CD4-positive, alpha-beta T cell treated with Interferon gamma for 1 hour (primary cell): ENCODE data around the gene CACNA1B.
"Not testable (repeated sequence)": the region's sequence is repeated elsewhere in the genome, so short reads cannot be mapped to it uniquely, and the experiment has no call there.

Experiments used
- DNase-seq: peaks from one replicate; pipeline ENCODE4 v3.0.0-alpha.2; 2020

Gene CACNA1B

DNA sequence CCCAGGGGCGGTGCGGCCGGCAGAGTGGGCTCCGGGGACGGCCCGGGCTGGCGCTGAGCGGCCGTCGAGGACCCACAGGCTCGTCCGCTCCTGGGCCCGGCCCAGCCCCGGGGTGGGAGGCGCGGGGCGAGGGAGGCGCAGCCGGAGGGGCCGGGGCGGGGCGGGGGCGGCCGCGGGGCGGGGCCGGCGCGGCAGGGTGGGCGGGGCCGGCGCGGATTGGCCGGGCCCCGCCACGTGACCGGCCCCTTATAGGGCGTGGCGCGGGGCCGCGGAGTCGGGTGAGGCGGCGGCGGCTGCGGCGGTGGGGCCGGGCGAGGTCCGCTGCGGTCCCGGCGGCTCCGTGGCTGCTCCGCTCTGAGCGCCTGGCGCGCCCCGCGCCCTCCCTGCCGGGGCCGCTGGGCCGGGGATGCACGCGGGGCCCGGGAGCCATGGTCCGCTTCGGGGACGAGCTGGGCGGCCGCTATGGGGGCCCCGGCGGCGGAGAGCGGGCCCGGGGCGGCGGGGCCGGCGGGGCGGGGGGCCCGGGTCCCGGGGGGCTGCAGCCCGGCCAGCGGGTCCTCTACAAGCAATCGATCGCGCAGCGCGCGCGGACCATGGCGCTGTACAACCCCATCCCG lies at the start of gene CACNA1B:
TSS of gene CACNA1B (plus strand) at position 277 of the 617 bp plus-strand sequence. CDS start at position 429, 152 bp downstream.
- DNase-seq: not testable (repeated sequence)

DNA sequence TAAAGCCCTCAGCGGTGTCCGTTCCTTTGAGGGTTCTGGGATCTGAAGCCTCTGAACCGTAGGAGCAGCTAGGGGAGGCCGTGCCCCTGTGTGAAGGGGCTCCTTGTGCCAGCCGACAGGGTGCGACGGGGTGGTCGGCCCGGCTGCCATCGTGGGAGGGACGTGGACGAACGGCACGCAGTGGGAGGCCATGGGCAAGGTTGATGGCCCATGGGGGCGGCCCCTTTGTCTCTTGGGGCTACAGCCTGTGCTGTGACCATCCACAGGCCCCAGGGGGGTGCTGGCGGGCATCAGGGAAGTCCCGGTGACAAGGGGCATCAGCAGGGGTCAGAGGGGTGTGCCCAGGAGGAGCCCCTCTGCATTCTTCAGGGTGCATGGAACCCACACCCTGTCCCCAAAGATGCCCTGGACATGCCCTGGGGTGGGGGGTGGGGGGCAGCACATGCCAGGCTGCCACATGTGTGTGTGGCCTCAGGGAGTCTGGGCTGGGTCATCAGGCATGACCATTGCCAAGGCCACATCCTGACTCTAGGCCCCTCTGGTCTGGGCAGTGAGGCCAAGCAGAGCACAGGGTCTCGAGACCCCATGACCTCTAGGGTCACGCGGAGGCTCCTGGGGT lies 49.6 kb upstream of the CACNA1B start:
- DNase-seq: no peak

DNA sequence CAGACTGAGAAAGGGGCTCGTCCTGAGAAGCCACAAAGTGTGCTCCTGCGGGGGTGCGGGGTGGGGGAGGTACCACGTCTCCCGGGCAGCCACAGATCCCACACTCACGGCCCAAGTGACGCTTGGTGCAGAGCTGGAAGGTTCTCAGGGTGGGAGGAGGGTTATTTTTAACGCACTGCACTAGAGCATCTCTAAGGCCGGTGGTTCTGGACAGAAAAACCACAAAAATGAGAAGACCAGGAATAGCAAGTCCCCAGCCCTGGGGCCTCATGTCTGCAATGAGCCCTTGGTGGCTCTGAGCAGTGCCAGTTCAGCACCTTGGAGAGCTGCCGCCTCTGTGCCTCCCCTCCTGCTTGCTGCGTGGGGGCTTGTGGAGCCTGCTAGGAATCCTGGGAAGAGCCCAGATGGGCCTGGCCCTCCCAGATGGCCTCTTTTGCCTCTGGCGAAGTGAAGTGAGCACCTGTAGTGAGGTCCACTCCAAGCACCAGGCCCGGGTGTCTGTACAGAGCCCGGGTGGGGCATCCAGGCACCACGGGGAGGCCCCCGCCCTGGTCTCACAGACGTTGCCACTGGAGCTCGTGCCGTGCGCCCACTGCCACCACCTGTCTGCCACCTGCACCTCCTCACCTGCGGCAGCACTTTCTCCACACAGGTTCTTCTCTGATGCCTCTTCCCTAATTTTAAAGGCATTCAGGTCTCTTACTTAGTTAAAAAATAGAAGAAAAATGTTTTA lies 48.9 kb upstream of the CACNA1B start:
- no peak for DNase-seq

DNA sequence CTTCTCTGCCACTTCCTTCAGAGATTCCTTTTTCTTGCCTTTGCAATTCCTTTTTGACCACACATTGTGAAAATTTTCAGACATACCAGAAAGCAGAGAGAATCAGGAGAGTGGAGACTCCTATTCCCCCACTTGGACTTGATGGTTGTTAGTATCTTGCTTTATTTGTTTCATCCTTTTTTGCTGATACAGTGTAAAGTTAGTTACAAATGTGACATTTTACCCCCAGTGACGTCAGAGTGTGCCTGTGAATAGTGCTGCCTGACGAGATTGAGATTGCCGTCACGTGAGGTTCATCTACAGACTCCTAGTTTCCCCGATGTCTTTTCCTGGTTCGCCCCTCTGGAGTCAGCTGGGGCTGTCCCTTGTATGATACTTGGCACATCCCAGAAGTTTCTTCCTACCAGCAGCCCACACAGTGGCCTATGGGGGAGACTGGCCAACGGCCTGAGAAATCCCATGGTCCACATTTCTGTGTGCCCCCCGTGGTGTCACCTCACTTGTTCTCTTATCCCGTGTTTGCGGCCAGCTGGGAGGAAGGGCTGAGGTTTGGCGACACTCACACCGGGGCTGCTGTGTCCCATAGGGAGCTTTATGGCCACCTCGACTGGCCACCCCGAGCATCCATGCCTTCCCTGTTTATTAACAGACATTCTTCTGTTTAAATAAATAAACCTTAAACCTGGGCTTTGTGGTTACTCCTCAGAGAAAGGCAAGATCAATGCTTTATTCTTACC lies 48.2 kb upstream of the CACNA1B start:
- DNase-seq: no peak

DNA sequence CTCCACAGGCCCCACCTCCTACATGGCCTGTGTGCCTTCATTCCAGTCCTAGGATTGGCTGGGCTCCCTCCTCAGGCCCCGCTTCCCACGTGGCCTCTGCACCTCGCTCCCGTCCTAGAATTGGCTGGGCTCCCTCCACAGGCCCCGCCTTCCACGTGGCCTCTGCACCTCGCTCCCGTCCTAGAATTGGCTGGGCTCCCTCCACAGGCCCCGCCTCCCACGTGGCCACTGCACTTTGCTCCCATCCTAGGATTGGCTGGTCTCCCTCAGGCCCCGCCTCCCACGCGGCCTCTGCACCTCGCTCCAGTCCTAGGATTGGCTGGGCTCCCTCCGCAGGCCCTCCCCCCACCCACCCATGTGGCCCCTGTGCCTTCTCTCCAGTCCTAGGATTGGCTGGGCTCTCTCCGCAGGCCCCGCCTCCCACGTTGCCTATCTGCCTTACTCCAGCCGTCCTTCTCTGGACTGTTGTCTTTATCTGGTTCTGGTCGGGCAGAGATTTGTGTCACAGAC lies 45.3 kb upstream of the CACNA1B start:
- DNase-seq: no peak

DNA sequence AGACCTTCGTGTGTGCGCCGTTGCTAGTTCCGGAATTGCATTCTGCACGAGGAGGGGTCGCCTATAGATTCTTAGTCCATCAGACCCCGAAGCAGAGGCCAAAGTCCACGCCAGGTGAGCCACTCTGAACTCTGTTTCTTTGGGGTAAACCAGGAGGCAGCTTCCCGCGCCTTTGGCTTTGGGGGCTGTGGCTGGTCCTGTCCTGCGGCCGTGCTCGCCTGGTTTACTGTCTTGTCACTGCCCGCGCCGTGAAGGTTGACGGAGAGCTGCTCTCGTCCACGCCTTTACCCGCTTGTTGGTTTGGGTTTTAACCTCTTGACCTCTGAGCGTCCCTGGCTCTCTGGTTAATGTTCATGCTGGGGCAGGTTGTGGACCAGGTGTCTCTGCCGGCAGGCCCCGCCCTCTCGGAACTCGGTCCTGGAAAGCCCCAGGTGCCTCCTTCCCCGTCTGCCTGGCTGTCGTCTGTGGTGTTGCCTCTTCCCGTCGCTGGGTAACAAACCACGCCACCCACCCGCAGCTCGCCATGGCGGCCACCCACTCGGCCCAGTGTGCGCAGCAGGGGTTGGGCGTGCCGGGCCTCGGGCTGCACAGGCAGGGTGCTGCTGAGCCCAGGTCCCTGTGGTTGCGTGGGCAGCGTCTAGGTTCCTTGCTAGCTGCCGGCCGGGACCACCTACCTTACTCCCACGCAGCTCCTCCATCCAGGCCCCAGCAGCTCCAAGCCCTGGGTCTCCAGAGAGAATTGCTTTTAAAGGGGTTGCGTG lies 44.6 kb upstream of the CACNA1B start:
- no peak for DNase-seq

DNA sequence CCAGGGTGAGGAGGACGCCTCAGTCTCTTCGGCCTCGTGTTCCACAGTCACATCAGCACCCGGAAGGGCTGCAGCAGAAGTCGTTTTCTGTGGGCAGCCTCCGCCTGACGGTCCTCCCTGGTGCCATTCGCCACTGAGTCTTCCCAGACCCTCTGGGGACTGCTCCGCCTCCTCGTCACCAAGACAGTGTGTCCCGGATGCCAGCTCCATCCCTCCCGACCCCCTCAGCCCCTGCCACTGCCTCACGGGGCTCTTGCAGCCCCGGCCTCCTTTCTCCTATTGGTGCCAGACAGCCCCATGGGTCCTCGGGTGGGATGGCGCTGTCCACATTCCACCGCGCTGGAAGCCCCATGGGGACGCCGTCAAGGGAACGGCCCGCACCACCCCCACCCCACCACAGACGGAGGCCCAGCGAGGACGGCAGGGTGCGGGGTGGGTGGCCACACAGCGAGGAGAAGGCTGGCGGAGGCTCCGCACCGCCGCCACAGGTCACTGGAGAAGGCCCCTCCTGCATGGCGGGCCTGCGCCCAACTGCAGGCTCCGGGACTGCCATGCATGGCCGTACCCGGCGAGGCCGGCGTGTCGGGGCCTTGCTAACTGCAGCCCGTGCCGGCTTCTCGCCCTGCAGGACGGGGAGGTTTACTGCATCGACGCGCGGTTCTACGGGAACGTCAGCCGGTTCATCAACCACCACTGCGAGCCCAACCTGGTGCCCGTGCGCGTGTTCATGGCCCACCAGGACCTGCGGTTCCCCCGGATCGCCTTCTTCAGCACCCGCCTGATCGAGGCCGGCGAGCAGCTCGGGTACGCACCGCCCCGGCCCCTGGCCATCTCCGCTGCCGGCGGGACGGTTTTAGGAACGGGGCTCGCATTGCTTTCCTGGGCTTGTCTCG lies 43.6 kb upstream of the CACNA1B start:
- no peak for DNase-seq

DNA sequence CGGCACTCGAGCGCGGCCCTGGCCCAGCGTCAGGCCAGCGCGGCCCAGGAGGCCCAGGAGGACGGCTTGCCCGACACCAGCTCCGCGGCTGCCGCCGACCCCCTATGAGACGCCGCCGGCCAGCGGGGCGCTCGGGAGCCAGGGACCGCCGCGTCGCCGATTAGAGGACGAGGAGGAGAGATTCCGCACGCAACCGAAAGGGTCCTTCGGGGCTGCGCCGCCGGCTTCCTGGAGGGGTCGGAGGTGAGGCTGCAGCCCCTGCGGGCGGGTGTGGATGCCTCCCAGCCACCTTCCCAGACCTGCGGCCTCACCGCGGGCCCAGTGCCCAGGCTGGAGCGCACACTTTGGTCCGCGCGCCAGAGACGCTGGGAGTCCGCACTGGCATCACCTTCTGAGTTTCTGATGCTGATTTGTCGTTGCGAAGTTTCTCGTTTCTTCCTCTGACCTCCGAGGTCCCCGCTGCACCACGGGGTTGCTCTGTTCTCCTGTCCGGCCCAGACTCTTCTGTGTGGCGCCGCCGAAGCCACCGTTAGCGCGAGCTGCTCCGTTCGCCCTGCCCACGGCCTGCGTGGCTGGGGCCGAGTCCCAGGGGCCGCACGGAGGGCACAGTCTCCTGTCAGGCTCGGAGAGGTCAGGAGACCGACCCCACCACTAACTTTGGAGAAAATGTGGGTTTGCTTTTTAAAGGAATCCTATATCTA lies 42.6 kb upstream of the CACNA1B start:
- no peak for DNase-seq

DNA sequence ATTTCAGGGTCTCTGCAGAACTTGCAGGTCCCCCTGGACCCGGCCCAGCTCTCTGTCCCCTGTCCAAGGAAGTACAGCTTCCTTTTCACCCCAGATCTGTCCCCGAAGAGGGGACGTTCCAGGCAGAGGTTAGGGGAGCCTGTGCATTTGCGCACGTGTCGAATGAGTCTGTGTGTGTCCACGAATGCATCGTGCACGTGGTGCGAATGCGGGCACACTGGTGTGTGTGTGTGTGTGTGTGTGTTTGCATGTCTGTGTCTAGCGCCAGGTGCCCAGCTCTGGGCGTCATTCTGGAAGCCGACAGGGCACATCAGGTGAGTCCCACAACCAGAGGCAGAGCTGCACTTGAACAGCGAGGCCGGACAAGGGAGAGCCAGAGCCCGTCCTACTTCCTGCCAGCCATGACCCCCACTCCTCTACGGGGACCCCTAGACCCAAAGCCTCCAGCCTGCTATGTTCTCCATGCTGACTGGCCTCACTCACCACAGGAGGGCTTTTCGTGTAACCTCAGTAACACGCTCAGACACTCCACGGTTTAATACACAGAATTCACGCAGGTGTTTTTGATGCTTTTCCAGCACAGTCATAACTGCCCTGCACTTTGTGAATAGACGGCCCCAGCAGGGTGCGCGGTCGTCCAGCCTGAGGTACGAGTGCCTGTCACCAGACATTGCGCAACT lies 41.3 kb upstream of the CACNA1B start:
- no peak for DNase-seq

DNA sequence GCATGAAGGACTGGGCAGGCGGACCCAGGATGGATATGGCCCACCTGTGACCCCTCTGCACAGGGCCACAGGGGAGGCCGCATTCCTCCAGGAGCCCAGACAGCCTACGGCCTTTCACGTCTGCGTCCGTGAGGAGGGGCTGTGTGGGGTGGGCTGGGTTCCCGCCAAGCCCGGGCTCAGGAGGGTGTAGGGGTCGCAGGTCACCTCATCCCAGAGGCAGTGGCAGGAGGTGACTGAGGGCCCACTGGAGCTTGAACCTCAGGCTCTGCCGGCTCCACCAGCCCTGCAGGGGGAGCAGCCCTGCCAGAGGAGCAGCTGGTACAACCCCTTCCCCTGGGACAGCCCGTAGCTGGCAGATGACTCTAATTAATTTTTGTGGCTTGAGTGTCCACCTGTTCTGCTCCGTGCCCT lies 40.7 kb upstream of the CACNA1B start:
- DNase-seq: no peak

DNA sequence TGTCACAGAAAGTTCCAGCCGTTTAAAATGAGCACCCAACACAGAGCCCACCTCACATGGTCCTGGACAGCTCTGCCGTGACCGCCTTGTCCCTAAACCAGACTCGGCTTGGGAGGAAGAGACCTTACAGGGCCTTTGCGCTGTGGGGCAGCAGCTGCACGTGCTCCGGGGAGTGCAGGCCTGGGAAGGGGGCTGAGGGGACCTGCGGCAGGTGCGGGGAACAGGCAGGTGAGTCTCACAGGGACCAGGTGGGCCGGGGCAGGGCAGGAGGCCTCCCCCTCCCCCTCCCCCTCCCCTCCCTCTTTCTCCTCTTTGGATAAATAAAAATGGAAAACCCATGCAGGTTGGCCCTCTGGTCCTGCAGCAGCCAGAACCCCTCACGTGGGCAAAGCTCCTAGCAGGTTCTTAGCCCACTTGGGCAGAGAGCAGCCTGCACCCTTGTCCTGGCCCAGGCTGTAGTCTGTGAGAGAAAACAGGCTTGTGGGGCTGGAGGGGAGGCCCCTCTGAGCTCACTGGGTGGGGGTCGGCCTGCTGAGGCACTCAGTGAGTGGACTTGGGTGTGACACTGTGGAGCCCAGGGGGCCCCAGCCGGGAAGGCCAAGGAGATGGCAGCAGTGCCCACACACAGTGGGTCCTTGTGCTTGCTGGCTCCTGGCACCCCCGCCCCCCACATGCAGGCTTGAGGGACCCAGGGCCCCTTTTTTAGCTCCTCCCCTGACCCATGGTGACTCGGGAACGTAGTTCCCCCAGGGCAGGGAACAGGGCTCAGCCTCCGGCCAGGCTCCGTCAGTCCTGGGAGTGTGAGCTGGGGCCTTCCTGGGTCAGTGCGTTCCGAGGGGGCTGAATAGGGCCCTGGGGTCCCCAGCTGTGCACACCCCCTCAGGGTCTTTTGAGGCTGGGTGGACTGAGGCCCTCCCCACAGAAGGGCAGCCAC lies 40.0 kb upstream of the CACNA1B start:
- no peak for DNase-seq

DNA sequence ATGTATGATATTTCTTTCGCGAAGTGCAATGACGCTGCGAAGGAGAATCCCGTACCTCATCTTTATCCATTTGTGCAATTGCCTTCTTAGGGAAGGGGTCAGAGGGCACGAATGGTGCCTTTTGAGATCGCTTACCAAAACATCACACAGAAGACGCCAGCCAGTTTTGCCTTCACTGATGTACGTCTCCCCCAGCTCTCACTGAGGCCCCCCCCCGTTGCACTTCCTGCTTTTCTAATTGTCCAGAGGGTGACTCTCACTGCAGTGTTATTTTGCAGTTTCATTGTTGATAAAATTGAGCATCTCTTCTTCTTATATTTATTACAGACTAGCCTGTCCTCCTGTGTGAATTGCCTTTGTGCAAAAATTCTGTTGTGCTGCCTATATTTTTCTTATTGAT lies 39.0 kb upstream of the CACNA1B start:
- no peak for DNase-seq

DNA sequence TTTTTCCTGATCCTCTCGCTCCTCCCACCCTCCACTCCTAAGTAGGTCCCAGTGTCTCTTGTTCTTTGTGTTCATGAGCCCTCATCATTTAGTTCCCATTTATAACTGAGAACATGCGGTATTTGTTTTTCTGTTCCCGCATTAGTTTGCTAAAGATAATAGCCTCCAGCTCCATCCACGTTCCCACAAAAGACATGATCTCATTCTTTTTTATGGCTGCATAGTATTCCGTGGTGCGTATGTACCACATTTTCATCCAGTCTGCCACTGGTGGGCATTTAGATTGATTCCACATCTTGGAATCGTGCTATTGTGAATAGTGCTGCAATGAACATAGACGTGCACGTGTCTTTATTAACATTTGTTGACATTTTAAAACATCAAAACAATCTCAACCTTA lies 34.2 kb upstream of the CACNA1B start:
- no peak for DNase-seq

DNA sequence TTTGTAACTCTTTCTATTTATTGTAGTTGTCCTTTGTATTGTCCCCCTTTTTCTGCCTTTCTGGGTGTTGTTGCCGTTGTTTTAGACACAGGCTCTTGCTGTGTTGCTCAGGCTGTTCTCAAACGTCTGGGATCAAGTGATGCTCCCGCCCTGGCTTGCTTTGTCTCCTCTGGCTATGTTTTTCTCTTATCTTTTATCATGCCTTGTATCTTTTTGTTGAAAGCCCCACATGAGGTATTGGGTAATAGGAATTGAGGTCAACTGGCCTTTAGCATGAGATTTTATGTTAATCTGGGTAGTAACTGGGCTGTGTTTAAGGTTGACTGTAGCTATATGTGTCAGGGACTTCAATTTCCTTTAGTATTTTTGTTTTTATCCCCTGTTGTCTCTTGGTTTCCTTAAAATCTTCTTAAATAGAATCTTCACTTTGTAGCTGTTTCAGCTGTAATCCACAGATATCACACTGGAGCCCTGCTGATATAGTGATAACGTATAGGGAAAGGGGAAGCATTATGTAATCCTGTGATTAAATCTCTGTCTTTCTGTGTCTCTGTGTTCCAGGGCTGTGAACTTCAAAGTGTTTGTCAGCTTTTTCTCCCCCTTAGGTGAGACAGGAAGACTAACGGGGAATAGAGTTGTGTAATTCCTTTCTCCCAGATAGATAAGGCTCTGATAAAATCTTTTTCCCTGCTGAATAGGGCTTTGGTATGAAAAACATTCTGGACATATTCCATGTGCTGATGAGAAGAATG lies 25.9 kb upstream of the CACNA1B start:
- DNase-seq: no peak

DNA sequence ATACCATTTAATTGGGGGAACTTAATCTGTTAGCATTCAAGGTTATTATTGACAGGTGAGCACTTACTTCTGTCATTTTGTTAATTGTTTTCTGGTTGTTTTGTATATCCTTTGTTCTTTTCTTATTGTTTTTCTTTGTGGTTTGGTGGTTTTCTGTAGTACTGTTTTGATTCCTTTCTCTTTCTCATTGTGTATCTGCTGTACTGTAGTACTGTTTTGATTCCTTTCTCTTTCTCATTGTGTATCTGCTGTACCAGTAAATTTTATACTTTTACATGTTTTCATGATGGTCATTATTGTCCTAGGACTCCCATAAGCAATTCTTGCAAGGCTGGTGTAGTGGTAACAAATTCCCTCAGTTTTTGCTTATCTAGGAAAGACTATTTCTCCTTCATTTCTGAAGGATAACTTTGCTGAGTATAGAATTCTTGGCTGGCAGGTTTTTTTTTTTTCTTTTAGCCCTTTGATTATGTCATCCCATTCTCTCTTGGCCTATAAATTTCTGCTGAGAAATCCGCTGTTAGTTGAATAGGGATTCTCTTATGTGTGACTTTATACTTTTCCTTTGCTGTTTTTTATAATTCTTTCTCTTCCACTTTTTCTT lies 24.1 kb upstream of the CACNA1B start:
- no peak for DNase-seq

DNA sequence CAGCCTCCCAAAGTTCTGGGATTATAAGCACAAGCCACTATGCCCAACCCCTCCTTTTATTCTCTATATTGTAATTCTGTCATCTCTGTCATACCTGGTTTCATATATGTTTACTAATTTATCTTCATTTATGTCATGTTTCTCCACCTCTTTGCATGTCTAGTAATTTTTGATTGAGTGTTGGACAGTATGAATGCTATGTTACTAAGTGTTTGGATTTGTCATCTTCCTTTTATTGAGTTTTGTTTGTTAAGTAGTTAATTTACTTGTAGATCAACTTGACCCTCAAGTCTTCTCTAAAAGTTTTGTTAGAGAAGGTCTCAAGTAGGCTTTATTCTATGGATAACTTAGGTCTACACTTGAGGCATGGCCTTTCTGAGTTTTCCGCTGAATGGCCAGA lies 17.2 kb upstream of the CACNA1B start:
- no peak for DNase-seq

DNA sequence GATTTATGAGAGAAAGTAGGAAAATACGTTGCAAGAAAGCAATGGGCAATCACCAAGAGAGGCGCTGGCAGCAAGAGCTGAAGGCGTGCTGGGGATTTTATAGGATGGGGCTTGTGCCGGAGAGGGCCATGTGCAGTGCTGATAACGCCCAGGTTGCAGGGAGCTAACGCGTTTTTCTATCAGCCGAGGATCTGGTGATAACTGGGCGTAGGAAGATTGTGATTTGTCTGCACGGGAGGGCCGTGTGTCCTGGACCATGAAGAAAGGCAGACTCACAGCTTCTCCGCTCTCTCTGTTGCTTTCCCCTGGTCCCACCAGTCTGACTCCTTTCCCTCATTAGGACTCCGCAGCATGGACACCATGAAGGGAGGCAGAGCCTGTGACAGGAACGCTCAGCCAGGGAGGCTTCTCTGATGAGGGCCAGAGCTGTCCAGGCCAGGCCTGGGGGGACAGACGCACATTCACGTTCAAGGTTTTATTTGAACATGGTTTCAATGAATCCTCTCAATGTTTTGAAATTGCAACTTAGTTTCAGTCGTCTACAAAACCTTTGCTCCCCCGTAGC lies 11.9 kb upstream of the CACNA1B start:
- DNase-seq: no peak
